ENCODE measurements around the gene TNFRSF1B. TPM values are rescaled to one million over a fixed set of nuclear protein-coding genes. Genes with fewer than 3 reads are reported as not detected.

TNFRSF1B gene
- total RNA-seq, 1 experiment from 2014 or later = 3.5 TPM

GRCh38 chr1:12135612-12136011, 31.2 kb upstream of the TNFRSF1B start:
- Histone ChIP-seq H3K36me3 (ENCODE audit: control insufficient read depth, insufficient read depth, low read length) (no peaks in the 10 kb centered on the region), H3K4me1 (peaks cover under 1% of the 10 kb centered on the region; the same call in 1 of the 2 replicates), H3K27me3 (replicated peaks; ENCODE audit: control insufficient read depth, insufficient read depth, low read length) (no peaks in the 10 kb centered on the region), H3K4me3 (ENCODE audit: low read depth, low read length) (no peak overlapping the region), H3K9me3 (no peaks in the 10 kb centered on the region)
- ChIA-PET POLR2A (no interaction called here), CTCF (no interaction called here)
- Mint-ChIP-seq H3K27me3 (ENCODE audit: insufficient read depth, unreplicated experiment) (no peaks in the 10 kb centered on the region), H3K4me3 (ENCODE audit: unreplicated experiment) (no peak overlapping the region), H3K9me3 (ENCODE audit: unreplicated experiment) (no peaks in the 10 kb centered on the region), H3K27ac (ENCODE audit: unreplicated experiment) (no peak overlapping the region), H3K36me3 (ENCODE audit: insufficient read depth, unreplicated experiment) (no peaks in the 10 kb centered on the region), H3K4me1 (ENCODE audit: low read depth, unreplicated experiment) (peaks cover 6% of the 10 kb centered on the region)
- intact Hi-C loops (cut with micrococcal nuclease; ENCODE audit: unreplicated experiment) = no loop called here
- TF ChIP-seq, protein P1, sequence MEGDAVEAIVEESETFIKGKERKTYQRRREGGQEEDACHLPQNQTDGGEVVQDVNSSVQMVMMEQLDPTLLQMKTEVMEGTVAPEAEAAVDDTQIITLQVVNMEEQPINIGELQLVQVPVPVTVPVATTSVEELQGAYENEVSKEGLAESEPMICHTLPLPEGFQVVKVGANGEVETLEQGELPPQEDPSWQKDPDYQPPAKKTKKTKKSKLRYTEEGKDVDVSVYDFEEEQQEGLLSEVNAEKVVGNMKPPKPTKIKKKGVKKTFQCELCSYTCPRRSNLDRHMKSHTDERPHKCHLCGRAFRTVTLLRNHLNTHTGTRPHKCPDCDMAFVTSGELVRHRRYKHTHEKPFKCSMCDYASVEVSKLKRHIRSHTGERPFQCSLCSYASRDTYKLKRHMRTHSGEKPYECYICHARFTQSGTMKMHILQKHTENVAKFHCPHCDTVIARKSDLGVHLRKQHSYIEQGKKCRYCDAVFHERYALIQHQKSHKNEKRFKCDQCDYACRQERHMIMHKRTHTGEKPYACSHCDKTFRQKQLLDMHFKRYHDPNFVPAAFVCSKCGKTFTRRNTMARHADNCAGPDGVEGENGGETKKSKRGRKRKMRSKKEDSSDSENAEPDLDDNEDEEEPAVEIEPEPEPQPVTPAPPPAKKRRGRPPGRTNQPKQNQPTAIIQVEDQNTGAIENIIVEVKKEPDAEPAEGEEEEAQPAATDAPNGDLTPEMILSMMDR (IDR thresholded peaks at IDR 0.05; ENCODE audit: insufficient read depth in 1 of 2, low read depth in 1 of 2, low read length in 1 of 2, severe bottlenecking in 1 of 2, unreplicated experiment in 1 of 2) = no peak
- no peak for DNase-seq
- BruUV-seq (replicated peaks) = no TSS peak

GRCh38 chr1:12136916-12137610, 29.7 kb upstream of the TNFRSF1B start:
- Mint-ChIP-seq H3K4me1 (ENCODE audit: low read depth, unreplicated experiment) (peaks cover 6% of the 10 kb centered on the region), H3K27me3 (ENCODE audit: insufficient read depth, unreplicated experiment) (no peaks in the 10 kb centered on the region), H3K36me3 (ENCODE audit: insufficient read depth, unreplicated experiment) (no peaks in the 10 kb centered on the region), H3K9me3 (ENCODE audit: unreplicated experiment) (no peaks in the 10 kb centered on the region), H3K27ac (ENCODE audit: unreplicated experiment) (no peak overlapping the region), H3K4me3 (ENCODE audit: unreplicated experiment) (no peak overlapping the region)
- Histone ChIP-seq H3K9me3 (no peaks in the 10 kb centered on the region), H3K4me3 (ENCODE audit: low read depth, low read length) (no peak overlapping the region), H3K36me3 (ENCODE audit: control insufficient read depth, insufficient read depth, low read length) (no peaks in the 10 kb centered on the region), H3K27me3 (replicated peaks; ENCODE audit: control insufficient read depth, insufficient read depth, low read length) (no peaks in the 10 kb centered on the region), H3K4me1 (peaks cover 5% of the 10 kb centered on the region; the same call in 1 of the 2 replicates)
- TF ChIP-seq, protein P1 (IDR thresholded peaks at IDR 0.05; ENCODE audit: insufficient read depth in 1 of 2, low read depth in 1 of 2, low read length in 1 of 2, severe bottlenecking in 1 of 2, unreplicated experiment in 1 of 2) = no peak
- ChIA-PET POLR2A (no interaction called here), CTCF (interaction anchor here (0.6 kb wide), 1 partner anchor 32 kb away, joined by 3 read pairs; no protein-coding TSS in a partner anchor)
- intact Hi-C loops (cut with micrococcal nuclease; ENCODE audit: unreplicated experiment) = no loop called here
- BruUV-seq (replicated peaks) = no TSS peak
- no peak for DNase-seq

GRCh38 chr1:12138196-12139168, 28.3 kb upstream of the TNFRSF1B start:
- no peak overlapping the region for H3K27ac Mint-ChIP-seq (ENCODE audit: unreplicated experiment)
- peaks cover 10% of the 10 kb centered on the region for H3K4me1 Mint-ChIP-seq (ENCODE audit: low read depth, unreplicated experiment)
- ChIA-PET CTCF (no interaction called here), POLR2A (no interaction called here)
- TF ChIP-seq, protein P1 (IDR thresholded peaks at IDR 0.05; ENCODE audit: insufficient read depth in 1 of 2, low read depth in 1 of 2, low read length in 1 of 2, severe bottlenecking in 1 of 2, unreplicated experiment in 1 of 2) = no peak
- no peak for DNase-seq
- H3K27me3 Mint-ChIP-seq (ENCODE audit: insufficient read depth, unreplicated experiment) = no peaks in the 10 kb centered on the region
- H3K4me3 Mint-ChIP-seq (ENCODE audit: unreplicated experiment) = no peak overlapping the region
- Histone ChIP-seq H3K27me3 (replicated peaks; ENCODE audit: control insufficient read depth, insufficient read depth, low read length) (no peaks in the 10 kb centered on the region), H3K36me3 (ENCODE audit: control insufficient read depth, insufficient read depth, low read length) (no peaks in the 10 kb centered on the region), H3K9me3 (no peaks in the 10 kb centered on the region), H3K4me3 (ENCODE audit: low read depth, low read length) (no peak overlapping the region), H3K4me1 (peaks cover 11% of the 10 kb centered on the region)
- no TSS peak for BruUV-seq (replicated peaks)
- no peaks in the 10 kb centered on the region for H3K36me3 Mint-ChIP-seq (ENCODE audit: insufficient read depth, unreplicated experiment)
- intact Hi-C loops (cut with micrococcal nuclease; ENCODE audit: unreplicated experiment) = no loop called here
- no peaks in the 10 kb centered on the region for H3K9me3 Mint-ChIP-seq (ENCODE audit: unreplicated experiment)

All from Caco-2 (cell line).